ENCODE results near the gene ROBO2. TPM values are rescaled to one million over a fixed set of nuclear protein-coding genes. Genes with fewer than 3 reads are reported as not detected.

ROBO2 gene
- total RNA-seq, 4 donors from 2014 or later: 4.7 to 8.4 (median 6.6) TPM

- WGBS, 2 donors: 24 to 30% methylated on average over 5 of the region's 5 CpGs
- Histone ChIP-seq H3K9me3 (no peaks in the 10 kb centered on the region), H3K4me1 (peaks cover 0 to 19% (median 0%) of the 10 kb centered on the region in 3 donors), H3K27ac (no peak overlapping the region), H3K4me3 (no peak overlapping the region), H3K36me3 (no peaks in the 10 kb centered on the region), H3K27me3 (no peaks in the 10 kb centered on the region)
- intact Hi-C loops (cut with DNase I): no loop called here
- TF ChIP-seq CTCF (IDR thresholded peaks at IDR 0.05) (no peak), POLR2A (IDR thresholded peaks at IDR 0.05) (no peak)
- DNase-seq: no peak
Observed at GRCh38 chr3:77370413-77370812, 330.5 kb downstream of the ROBO2 start.

- no peak for TF ChIP-seq POLR2A (IDR thresholded peaks at IDR 0.05)
- no peak for TF ChIP-seq CTCF (IDR thresholded peaks at IDR 0.05)
- 61 to 72% methylated on average over 3 of the region's 3 CpGs for WGBS, 2 donors
- peaks cover 0 to 19% (median 0%) of the 10 kb centered on the region in 3 donors for H3K4me1 ChIP-seq
- no peaks in the 10 kb centered on the region for H3K9me3 ChIP-seq
- H3K36me3 ChIP-seq: no peaks in the 10 kb centered on the region
- no peak overlapping the region for H3K4me3 ChIP-seq
- H3K27ac ChIP-seq: no peak overlapping the region
- intact Hi-C loops (cut with DNase I): no loop called here
- DNase-seq: no peak
- H3K27me3 ChIP-seq: no peaks in the 10 kb centered on the region
Observed at GRCh38 chr3:77372018-77372417, 332.1 kb downstream of the ROBO2 start.

- intact Hi-C loops (cut with DNase I): no loop called here
- no peaks in the 10 kb centered on the region for H3K36me3 ChIP-seq
- H3K4me1 ChIP-seq: peaks cover 0 to 19% (median 0%) of the 10 kb centered on the region in 3 donors
- no peak overlapping the region for H3K4me3 ChIP-seq
- TF ChIP-seq CTCF (IDR thresholded peaks at IDR 0.05) (no peak), POLR2A (IDR thresholded peaks at IDR 0.05) (no peak)
- 75 to 85% methylated on average over 2 of the region's 2 CpGs for WGBS, 2 donors
- no peaks in the 10 kb centered on the region for H3K9me3 ChIP-seq
- no peak overlapping the region for H3K27ac ChIP-seq
- no peaks in the 10 kb centered on the region for H3K27me3 ChIP-seq
- no peak for DNase-seq
Observed at GRCh38 chr3:77372634-77373346, 332.9 kb downstream of the ROBO2 start.

GRCh38 chr3:77373619-77374018 is 333.7 kb downstream of the ROBO2 start:
- TF ChIP-seq POLR2A (IDR thresholded peaks at IDR 0.05) (no peak), CTCF (IDR thresholded peaks at IDR 0.05) (no peak)
- WGBS, 2 donors: 84 to 91% methylated on average over 3 to 6 of the region's 6 CpGs
- no peak overlapping the region for H3K4me3 ChIP-seq

GRCh38 chr3:77376511-77376910 is 336.6 kb downstream of the ROBO2 start:
- TF ChIP-seq POLR2A (IDR thresholded peaks at IDR 0.05) (no peak), CTCF (IDR thresholded peaks at IDR 0.05) (no peak)
- no peaks in the 10 kb centered on the region for H3K4me1 ChIP-seq
- intact Hi-C loops (cut with DNase I): no loop called here

More at GRCh38 chr3:77373619-77374018, 333.7 kb downstream of the ROBO2 start:
- no peaks in the 10 kb centered on the region for H3K36me3 ChIP-seq
- DNase-seq: no peak
- no peaks in the 10 kb centered on the region for H3K27me3 ChIP-seq
- no peaks in the 10 kb centered on the region for H3K9me3 ChIP-seq
- no peak overlapping the region for H3K27ac ChIP-seq
- peaks cover 0 to 19% (median 0%) of the 10 kb centered on the region in 3 donors for H3K4me1 ChIP-seq
- intact Hi-C loops (cut with DNase I): no loop called here

More at GRCh38 chr3:77376511-77376910, 336.6 kb downstream of the ROBO2 start:
- Histone ChIP-seq H3K27ac (no peak overlapping the region), H3K9me3 (no peaks in the 10 kb centered on the region), H3K27me3 (no peaks in the 10 kb centered on the region), H3K4me3 (no peak overlapping the region), H3K36me3 (no peaks in the 10 kb centered on the region)
- 87 to 94% methylated on average over 2 of the region's 2 CpGs for WGBS, 2 donors
- no peak for DNase-seq

All from esophagus squamous epithelium (tissue), 5 donors.